ELR (cell line): ENCODE measurements around the gene UNC45B.
A peak's percentile ranks its signal among the peaks of the same experiment; 100 is the strongest.
"Not testable (repeated sequence)": the region's sequence is repeated elsewhere in the genome, so short reads cannot be mapped to it uniquely, and the experiment has no call there.

Source experiments
- DNase-seq: peaks from one replicate; pipeline ENCODE4 v3.0.0-alpha.2; 2015; ENCODE audit warnings: low read depth

Gene UNC45B

GRCh38 chr17:35170968-35171771 is 23.6 kb downstream of the UNC45B start:
- peak; percentile 59 for DNase-seq

GRCh38 chr17:35171834-35172233 is 24.2 kb downstream of the UNC45B start:
- DNase-seq, result peak; percentile 67

GRCh38 chr17:35172321-35172720 is 24.7 kb downstream of the UNC45B start:
- not testable (repeated sequence) for DNase-seq

- no peak for DNase-seq
Measured at GRCh38 chr17:35174835-35175334, 27.3 kb downstream of the UNC45B start.

GRCh38 chr17:35175638-35176415 is 28.2 kb downstream of the UNC45B start:
- no peak for DNase-seq

- DNase-seq, result no peak
Measured at GRCh38 chr17:35176897-35177296, 29.3 kb downstream of the UNC45B start.

- not testable (repeated sequence) for DNase-seq
Measured at GRCh38 chr17:35179379-35179778, 31.8 kb downstream of the UNC45B start.

GRCh38 chr17:35183332-35183731 is 35.7 kb downstream of the UNC45B start:
- DNase-seq, result no peak

GRCh38 chr17:35184274-35184673 is 36.7 kb downstream of the UNC45B start:
- DNase-seq, result no peak

GRCh38 chr17:35185849-35186248 is 38.2 kb downstream of the UNC45B start:
- no peak for DNase-seq

- no peak for DNase-seq
Measured at GRCh38 chr17:35187481-35187880, 39.9 kb downstream of the UNC45B start.

GRCh38 chr17:35188111-35188510 is 40.5 kb downstream of the UNC45B start:
- DNase-seq, result no peak

GRCh38 chr17:35189291-35189690 is 41.7 kb downstream of the UNC45B start:
- DNase-seq, result peak; percentile 13

GRCh38 chr17:35191001-35191695 is 43.5 kb downstream of the UNC45B start:
- DNase-seq, result no peak

- no peak for DNase-seq
Measured at GRCh38 chr17:35192708-35193107, 45.1 kb downstream of the UNC45B start.

- not testable (repeated sequence) for DNase-seq
Measured at GRCh38 chr17:35194001-35194400, 46.4 kb downstream of the UNC45B start, which contains the start of gene SLC35G3. Gene SLC35G3 (minus strand): TSS chr17:35194393. CDS start chr17:35194307, 86 bp downstream.

GRCh38 chr17:35195062-35195461 is 47.4 kb downstream of the UNC45B start:
- DNase-seq, result not testable (repeated sequence)

- not testable (repeated sequence) for DNase-seq
Measured at GRCh38 chr17:35202582-35202981, 55.0 kb downstream of the UNC45B start.

- no peak for DNase-seq
Measured at GRCh38 chr17:35210741-35211140, 63.1 kb downstream of the UNC45B start.

- no peak for DNase-seq
Measured at GRCh38 chr17:35212668-35213067, 65.1 kb downstream of the UNC45B start.

GRCh38 chr17:35213412-35213940 is 65.9 kb downstream of the UNC45B start:
- DNase-seq, result no peak

GRCh38 chr17:35214192-35214591 is 66.6 kb downstream of the UNC45B start:
- DNase-seq, result no peak
